Measurements from ENCODE around the gene MYO1D.
"Not testable (repeated sequence)": the region's sequence is repeated elsewhere in the genome, so short reads cannot be mapped to it uniquely, and the experiment has no call there.

The MYO1D gene

GRCh38 chr17:32648450-32648849 lies 228.5 kb downstream of the MYO1D start:
- no peaks in the 10 kb centered on the region for H3K27me3 ChIP-seq (ENCODE audit: insufficient read depth, low read depth)
- no peak overlapping the region for H3K9ac ChIP-seq
- H4K20me1 ChIP-seq (ENCODE audit: insufficient read depth): no peaks in the 10 kb centered on the region
- no peak for TF ChIP-seq CTCF (conservative IDR thresholded peaks at IDR 0.05; ENCODE audit: low read depth, low read length)
- no peaks in the 10 kb centered on the region for H3K4me1 ChIP-seq (ENCODE audit: low read depth, poor library complexity, severe bottlenecking)
- H3K79me2 ChIP-seq (ENCODE audit: insufficient read depth, low read depth): no peaks in the 10 kb centered on the region
- H2AFZ ChIP-seq (ENCODE audit: low read depth): no peak overlapping the region
- no peak overlapping the region for H3K27ac ChIP-seq
- no peaks in the 10 kb centered on the region for H3K36me3 ChIP-seq (ENCODE audit: insufficient read depth)
- no peak overlapping the region for H3K4me3 ChIP-seq (IDR thresholded peaks at IDR 0.05; ENCODE audit: insufficient read depth, low read depth, low read length)
- H3K4me2 ChIP-seq: no peak overlapping the region

GRCh38 chr17:32646941-32647340 lies 230.0 kb downstream of the MYO1D start:
- TF ChIP-seq CTCF (conservative IDR thresholded peaks at IDR 0.05; ENCODE audit: low read depth, low read length): no peak
- H3K4me2 ChIP-seq: no peak overlapping the region
- no peak overlapping the region for H2AFZ ChIP-seq (ENCODE audit: low read depth)
- H3K27ac ChIP-seq: no peak overlapping the region
- H3K79me2 ChIP-seq (ENCODE audit: insufficient read depth, low read depth): no peaks in the 10 kb centered on the region
- no peak overlapping the region for H3K9ac ChIP-seq
- no peaks in the 10 kb centered on the region for H3K27me3 ChIP-seq (ENCODE audit: insufficient read depth, low read depth)
- no peaks in the 10 kb centered on the region for H3K36me3 ChIP-seq (ENCODE audit: insufficient read depth)
- no peak overlapping the region for H3K4me3 ChIP-seq (IDR thresholded peaks at IDR 0.05; ENCODE audit: insufficient read depth, low read depth, low read length)
- H3K4me1 ChIP-seq (ENCODE audit: low read depth, poor library complexity, severe bottlenecking): no peaks in the 10 kb centered on the region
- H4K20me1 ChIP-seq (ENCODE audit: insufficient read depth): no peaks in the 10 kb centered on the region

GRCh38 chr17:32641514-32641913 lies 235.4 kb downstream of the MYO1D start:
- H3K4me2 ChIP-seq; H3K79me2 ChIP-seq (ENCODE audit: insufficient read depth, low read depth); H3K4me3 ChIP-seq (IDR thresholded peaks at IDR 0.05; ENCODE audit: insufficient read depth, low read depth, low read length); H3K27ac ChIP-seq; H3K27me3 ChIP-seq (ENCODE audit: insufficient read depth, low read depth); H3K4me1 ChIP-seq (ENCODE audit: low read depth, poor library complexity, severe bottlenecking); H3K9ac ChIP-seq; H3K36me3 ChIP-seq (ENCODE audit: insufficient read depth); H4K20me1 ChIP-seq (ENCODE audit: insufficient read depth); H2AFZ ChIP-seq (ENCODE audit: low read depth): not testable (repeated sequence)

GRCh38 chr17:32636598-32637218 lies 240.2 kb downstream of the MYO1D start:
- Histone ChIP-seq H4K20me1 (ENCODE audit: insufficient read depth) (no peaks in the 10 kb centered on the region), H3K4me1 (ENCODE audit: low read depth, poor library complexity, severe bottlenecking) (no peaks in the 10 kb centered on the region), H3K79me2 (ENCODE audit: insufficient read depth, low read depth) (no peaks in the 10 kb centered on the region), H2AFZ (ENCODE audit: low read depth) (no peak overlapping the region), H3K4me2 (no peak overlapping the region), H3K36me3 (ENCODE audit: insufficient read depth) (no peaks in the 10 kb centered on the region), H3K4me3 (IDR thresholded peaks at IDR 0.05; ENCODE audit: insufficient read depth, low read depth, low read length) (no peak overlapping the region), H3K27ac (no peak overlapping the region), H3K27me3 (ENCODE audit: insufficient read depth, low read depth) (no peaks in the 10 kb centered on the region), H3K9ac (no peak overlapping the region)
- no peak for TF ChIP-seq CTCF (conservative IDR thresholded peaks at IDR 0.05; ENCODE audit: low read depth, low read length)

DNA sequence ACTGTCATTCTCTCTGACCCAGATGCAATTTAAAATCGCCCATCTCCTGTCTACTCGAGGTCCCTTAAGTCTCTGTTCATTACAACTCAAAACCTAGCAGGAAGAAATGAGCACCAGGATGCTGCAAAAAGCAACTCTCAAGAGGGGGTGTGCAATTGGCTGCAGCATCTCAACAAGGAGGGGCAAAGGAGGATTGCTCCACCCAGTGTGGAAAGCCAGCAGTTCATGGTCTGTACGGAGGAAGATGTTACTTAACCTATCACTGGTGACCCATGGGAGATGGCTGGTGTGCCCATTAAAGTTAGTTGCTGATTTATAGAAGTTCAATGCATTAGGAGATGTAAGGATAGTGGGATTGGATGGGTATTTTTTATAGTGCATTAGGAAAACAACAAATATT lies 242.8 kb downstream of the MYO1D start:
- TF ChIP-seq CTCF (conservative IDR thresholded peaks at IDR 0.05; ENCODE audit: low read depth, low read length): no peak
- H4K20me1 ChIP-seq (ENCODE audit: insufficient read depth): no peaks in the 10 kb centered on the region
- no peak overlapping the region for H3K4me3 ChIP-seq (IDR thresholded peaks at IDR 0.05; ENCODE audit: insufficient read depth, low read depth, low read length)
- no peaks in the 10 kb centered on the region for H3K4me1 ChIP-seq (ENCODE audit: low read depth, poor library complexity, severe bottlenecking)
- H2AFZ ChIP-seq (ENCODE audit: low read depth): no peak overlapping the region
- H3K79me2 ChIP-seq (ENCODE audit: insufficient read depth, low read depth): no peaks in the 10 kb centered on the region
- H3K9ac ChIP-seq: no peak overlapping the region
- H3K27ac ChIP-seq: no peak overlapping the region
- H3K27me3 ChIP-seq (ENCODE audit: insufficient read depth, low read depth): no peaks in the 10 kb centered on the region
- H3K4me2 ChIP-seq: no peak overlapping the region
- no peaks in the 10 kb centered on the region for H3K36me3 ChIP-seq (ENCODE audit: insufficient read depth)
